Osteocyte (in vitro differentiated cells): ENCODE data around the gene RACGAP1. TPM values are rescaled to one million over a fixed set of nuclear protein-coding genes. Genes with fewer than 3 reads are reported as not detected.

Source experiments
- DNase-seq: peaks from one replicate; pipeline ENCODE4 v3.0.0; 2021; ENCODE audit warnings: mixed read lengths; ENCODE audit not compliant: unreplicated experiment; ENCODE audit errors: extremely low spot score
- H3K27ac Mint-ChIP-seq: one replicate; pipeline ENCODE4 v1.8.0; 2021; ENCODE audit warnings: mild to moderate bottlenecking, mixed read lengths; ENCODE audit not compliant: unreplicated experiment
- H3K27me3 Mint-ChIP-seq: one replicate; pipeline ENCODE4 v1.8.0; 2021; ENCODE audit warnings: mixed read lengths; ENCODE audit not compliant: unreplicated experiment
- H3K36me3 Mint-ChIP-seq: one replicate; pipeline ENCODE4 v1.8.0; 2021; ENCODE audit warnings: mixed read lengths; ENCODE audit not compliant: unreplicated experiment
- H3K4me1 Mint-ChIP-seq: one replicate; pipeline ENCODE4 v1.8.0; 2021; ENCODE audit warnings: mixed read lengths; ENCODE audit not compliant: unreplicated experiment
- H3K4me3 Mint-ChIP-seq: one replicate; pipeline ENCODE4 v1.8.0; 2021; ENCODE audit warnings: mild to moderate bottlenecking, moderate library complexity, mixed read lengths; ENCODE audit not compliant: unreplicated experiment
- H3K9me3 Mint-ChIP-seq: one replicate; pipeline ENCODE4 v1.8.0; 2021; ENCODE audit warnings: mixed read lengths; ENCODE audit not compliant: unreplicated experiment
- total RNA-seq: library from RNA; stranded (reverse); gene quantifications from 2 replicates; pipeline ENCODE4 v1.2.1, GENCODE V29; 2021
- TF ChIP-seq, protein P1 (sequence below): fragments of 200-600 bp; sonication (generic); IDR thresholded peaks from 2 replicates; pipeline ENCODE4 v1.5.0; 2021; ENCODE audit warnings: antibody characterized with exemption, mild to moderate bottlenecking, moderate library complexity

RACGAP1 gene
- total RNA-seq, 1 donor from 2014 or later: 25.9 TPM

DNA sequence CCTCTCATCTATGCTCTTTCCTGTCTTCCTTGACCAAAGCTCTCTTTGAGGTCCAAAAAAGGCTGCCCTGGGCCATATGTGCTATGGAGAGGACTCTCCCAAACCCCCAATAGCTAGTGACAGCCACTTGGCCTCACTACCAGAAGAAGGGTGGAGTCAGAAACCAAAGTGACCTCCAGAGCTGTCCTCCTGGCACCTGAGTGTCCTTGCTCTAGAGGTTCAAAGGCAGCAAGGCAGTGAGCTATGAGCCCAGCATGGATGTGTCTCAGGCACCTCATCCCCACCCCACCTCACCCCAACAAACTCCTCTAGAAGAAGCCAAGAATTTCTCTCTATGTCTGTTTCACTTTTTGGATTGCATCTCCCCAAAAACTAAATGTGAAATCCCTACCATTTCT, 67.7 kb downstream of the RACGAP1 start:
- Mint-ChIP-seq H3K4me1 (peaks cover 21% of the 10 kb centered on the region), H3K27ac (no peak overlapping the region), H3K9me3 (no peaks in the 10 kb centered on the region), H3K4me3 (no peak overlapping the region), H3K36me3 (no peaks in the 10 kb centered on the region), H3K27me3 (peaks cover 5% of the 10 kb centered on the region)
- TF ChIP-seq, protein P1, sequence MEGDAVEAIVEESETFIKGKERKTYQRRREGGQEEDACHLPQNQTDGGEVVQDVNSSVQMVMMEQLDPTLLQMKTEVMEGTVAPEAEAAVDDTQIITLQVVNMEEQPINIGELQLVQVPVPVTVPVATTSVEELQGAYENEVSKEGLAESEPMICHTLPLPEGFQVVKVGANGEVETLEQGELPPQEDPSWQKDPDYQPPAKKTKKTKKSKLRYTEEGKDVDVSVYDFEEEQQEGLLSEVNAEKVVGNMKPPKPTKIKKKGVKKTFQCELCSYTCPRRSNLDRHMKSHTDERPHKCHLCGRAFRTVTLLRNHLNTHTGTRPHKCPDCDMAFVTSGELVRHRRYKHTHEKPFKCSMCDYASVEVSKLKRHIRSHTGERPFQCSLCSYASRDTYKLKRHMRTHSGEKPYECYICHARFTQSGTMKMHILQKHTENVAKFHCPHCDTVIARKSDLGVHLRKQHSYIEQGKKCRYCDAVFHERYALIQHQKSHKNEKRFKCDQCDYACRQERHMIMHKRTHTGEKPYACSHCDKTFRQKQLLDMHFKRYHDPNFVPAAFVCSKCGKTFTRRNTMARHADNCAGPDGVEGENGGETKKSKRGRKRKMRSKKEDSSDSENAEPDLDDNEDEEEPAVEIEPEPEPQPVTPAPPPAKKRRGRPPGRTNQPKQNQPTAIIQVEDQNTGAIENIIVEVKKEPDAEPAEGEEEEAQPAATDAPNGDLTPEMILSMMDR: no peak
- DNase-seq: no peak

DNA sequence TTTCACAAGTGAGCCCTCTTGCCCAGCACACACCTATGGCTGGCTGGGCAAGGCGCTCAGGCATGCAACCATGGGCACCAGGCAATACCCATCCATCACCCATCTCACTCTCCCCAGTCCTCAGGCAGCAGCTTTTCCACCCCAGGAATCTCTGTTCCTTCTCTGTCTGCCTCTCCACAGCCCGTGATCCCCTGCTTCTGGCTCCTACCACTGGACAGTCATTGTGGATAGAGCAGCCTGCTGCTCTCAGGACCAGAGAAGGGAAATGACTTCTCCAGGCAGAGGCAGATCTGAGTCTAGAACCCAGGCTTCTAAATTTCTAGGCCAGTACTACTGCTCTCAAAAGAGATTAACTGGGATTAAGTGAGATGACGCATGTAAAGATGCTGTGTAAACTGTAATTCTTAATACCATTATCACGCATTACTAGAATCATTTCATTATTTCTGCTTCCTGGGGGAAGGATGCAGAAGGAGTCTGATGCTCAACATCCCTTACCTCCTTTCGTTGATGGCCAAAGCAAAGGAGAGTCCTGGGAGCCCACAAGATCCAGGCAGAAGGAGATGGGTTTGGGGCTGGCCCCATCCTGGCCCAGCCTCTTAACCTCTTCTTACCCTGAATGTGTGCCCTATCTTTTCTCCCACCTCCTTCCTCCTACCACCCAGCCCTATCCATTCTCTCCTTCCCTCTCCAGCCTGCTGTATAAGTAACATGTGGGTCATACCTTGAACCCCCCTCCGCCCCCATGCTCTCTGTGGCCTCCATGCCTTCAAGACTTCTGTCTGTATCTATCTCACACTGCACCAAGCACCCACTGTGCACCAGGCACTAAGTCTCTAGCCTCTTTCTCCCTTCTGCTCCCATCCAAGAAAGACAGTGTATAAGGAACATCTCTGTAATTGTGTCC, 68.4 kb downstream of the RACGAP1 start:
- no peaks in the 10 kb centered on the region for H3K36me3 Mint-ChIP-seq
- peaks cover 20% of the 10 kb centered on the region for H3K4me1 Mint-ChIP-seq
- no peak overlapping the region for H3K27ac Mint-ChIP-seq
- peaks cover 5% of the 10 kb centered on the region for H3K27me3 Mint-ChIP-seq
- TF ChIP-seq, protein P1: no peak
- H3K4me3 Mint-ChIP-seq: no peak overlapping the region
- DNase-seq: no peak
- H3K9me3 Mint-ChIP-seq: no peaks in the 10 kb centered on the region

- no peak for DNase-seq
- Mint-ChIP-seq H3K9me3 (no peaks in the 10 kb centered on the region), H3K27ac (no peak overlapping the region), H3K27me3 (peaks cover 5% of the 10 kb centered on the region), H3K4me1 (peaks cover 20% of the 10 kb centered on the region), H3K36me3 (no peaks in the 10 kb centered on the region), H3K4me3 (no peak overlapping the region)
- TF ChIP-seq, protein P1: no peak
These were observed 69.2 kb downstream of the RACGAP1 start for GRCh38 chr12:49955899-49956662.

GRCh38 chr12:49954863-49955830, 70.1 kb downstream of the RACGAP1 start:
- peaks cover 14% of the 10 kb centered on the region for H3K4me1 Mint-ChIP-seq
- H3K36me3 Mint-ChIP-seq: no peaks in the 10 kb centered on the region
- no peak overlapping the region for H3K27ac Mint-ChIP-seq
- H3K9me3 Mint-ChIP-seq: no peaks in the 10 kb centered on the region
- H3K4me3 Mint-ChIP-seq: no peak overlapping the region
- H3K27me3 Mint-ChIP-seq: no peaks in the 10 kb centered on the region
- no peak for DNase-seq
- TF ChIP-seq, protein P1: no peak
